GM12878 (cell line): Measurements from ENCODE around the gene DOK4.

ENCODE experiments used
- CHD4 ChIP-seq: fragments of 200-600 bp; sonication (generic); IDR thresholded peaks from 2 replicates; pipeline ENCODE4 v1.6.1; 2016; ENCODE audit warnings: mild to moderate bottlenecking
- EP300 ChIP-seq, 2 experiments: fragments of 150-350 bp in 1 of 2; IDR thresholded peaks; 2 replicates each; pipeline ENCODE4 v1.6.1; 2011 to 2012; ENCODE audit warnings: low read depth in 2 of 2, low read length in 2 of 2, borderline replicate concordance in 1 of 2, improper control_type of control experiment in 1 of 2, inconsistent platforms in 1 of 2; ENCODE audit not compliant: control insufficient read depth in 1 of 2
- HCFC1 ChIP-seq: fragments of 150-350 bp; IDR thresholded peaks from 2 replicates; pipeline ENCODE4 v1.6.1; 2014; ENCODE audit warnings: low read length
- KDM1A ChIP-seq: fragments of 200-600 bp; sonication (generic); IDR thresholded peaks from 2 replicates; pipeline ENCODE4 v1.6.1; 2016; ENCODE audit warnings: borderline replicate concordance
- NFYB ChIP-seq: IDR thresholded peaks from 2 replicates; pipeline ENCODE4 v1.6.1; 2011; ENCODE audit warnings: low read depth, mild to moderate bottlenecking, low read length, improper control_type of control experiment, moderate library complexity; ENCODE audit not compliant: insufficient read depth
- NR2C1 ChIP-seq: fragments of 450-650 bp; IDR thresholded peaks from 2 replicates; pipeline ENCODE4 v1.6.1; 2017; ENCODE audit warnings: antibody characterized with exemption, mild to moderate bottlenecking, moderate library complexity
- RB1 ChIP-seq: fragments of 450-650 bp; formaldehyde crosslinking; IDR thresholded peaks from 2 replicates; pipeline ENCODE4 v1.6.1; 2017; ENCODE audit warnings: mild to moderate bottlenecking, borderline replicate concordance
- SMARCA5 ChIP-seq: fragments of 450-650 bp; IDR thresholded peaks from 2 replicates; pipeline ENCODE4 v1.6.1; 2017; ENCODE audit warnings: mild to moderate bottlenecking
- SREBF1 ChIP-seq: IDR thresholded peaks from 2 replicates; pipeline ENCODE4 v1.6.1; 2012; ENCODE audit warnings: mild to moderate bottlenecking, low read length
- SUZ12 ChIP-seq: fragments of 200-600 bp; sonication (generic); IDR thresholded peaks from one replicate; pipeline ENCODE4 v1.6.1; 2018; ENCODE audit warnings: antibody characterized with exemption, mild to moderate bottlenecking; ENCODE audit not compliant: unreplicated experiment
- TARDBP ChIP-seq: IDR thresholded peaks from 2 replicates; pipeline ENCODE4 v1.6.1; 2016; ENCODE audit warnings: borderline replicate concordance
- YY1 ChIP-seq: IDR thresholded peaks from 2 replicates; pipeline ENCODE4 v1.6.1; 2011; ENCODE audit warnings: low read depth, mild to moderate bottlenecking, low read length
- TF ChIP-seq, protein P1 (sequence below), 3 experiments: IDR thresholded peaks in 2 of 3; conservative IDR thresholded peaks in 1 of 3; 2 replicates each; pipeline ENCODE4 v1.5.1; 2011; ENCODE audit warnings: low read depth in 3 of 3, low read length in 3 of 3, mild to moderate bottlenecking in 3 of 3, control low read depth in 2 of 3, moderate library complexity in 2 of 3, inconsistent platforms in 1 of 3, mixed read lengths in 1 of 3; ENCODE audit not compliant: control insufficient read depth in 2 of 3, insufficient read depth in 1 of 3; ENCODE audit errors: extremely low read depth in 1 of 3
- TF ChIP-seq, protein P2 (sequence below): IDR thresholded peaks from 2 replicates; pipeline ENCODE4 v1.6.1; 2012; ENCODE audit warnings: low read length, inconsistent platforms

DNA sequence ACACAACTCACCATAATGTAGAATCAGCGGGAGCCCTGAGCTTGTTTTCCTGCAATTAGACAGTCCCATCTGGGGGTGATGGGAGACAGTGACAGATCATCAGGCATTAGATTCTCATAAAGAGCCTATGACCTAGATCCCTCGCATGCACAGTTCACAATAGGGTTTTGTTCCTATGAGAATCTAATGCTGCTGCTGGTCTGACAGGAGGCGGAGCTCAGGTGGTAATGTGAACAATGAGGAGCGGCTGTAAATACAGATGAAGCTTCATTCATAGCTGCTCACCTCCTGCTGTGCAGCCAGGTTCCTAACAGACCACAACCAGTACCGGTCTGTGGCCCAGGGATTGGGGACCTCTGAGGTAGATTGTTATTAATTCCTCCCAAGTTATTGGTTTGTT, 2.9 kb upstream of the DOK4 start:
- TF ChIP-seq RB1, result no peak
- TF ChIP-seq HCFC1, result no peak
- TF ChIP-seq YY1, result no peak
- TF ChIP-seq, protein P1, sequence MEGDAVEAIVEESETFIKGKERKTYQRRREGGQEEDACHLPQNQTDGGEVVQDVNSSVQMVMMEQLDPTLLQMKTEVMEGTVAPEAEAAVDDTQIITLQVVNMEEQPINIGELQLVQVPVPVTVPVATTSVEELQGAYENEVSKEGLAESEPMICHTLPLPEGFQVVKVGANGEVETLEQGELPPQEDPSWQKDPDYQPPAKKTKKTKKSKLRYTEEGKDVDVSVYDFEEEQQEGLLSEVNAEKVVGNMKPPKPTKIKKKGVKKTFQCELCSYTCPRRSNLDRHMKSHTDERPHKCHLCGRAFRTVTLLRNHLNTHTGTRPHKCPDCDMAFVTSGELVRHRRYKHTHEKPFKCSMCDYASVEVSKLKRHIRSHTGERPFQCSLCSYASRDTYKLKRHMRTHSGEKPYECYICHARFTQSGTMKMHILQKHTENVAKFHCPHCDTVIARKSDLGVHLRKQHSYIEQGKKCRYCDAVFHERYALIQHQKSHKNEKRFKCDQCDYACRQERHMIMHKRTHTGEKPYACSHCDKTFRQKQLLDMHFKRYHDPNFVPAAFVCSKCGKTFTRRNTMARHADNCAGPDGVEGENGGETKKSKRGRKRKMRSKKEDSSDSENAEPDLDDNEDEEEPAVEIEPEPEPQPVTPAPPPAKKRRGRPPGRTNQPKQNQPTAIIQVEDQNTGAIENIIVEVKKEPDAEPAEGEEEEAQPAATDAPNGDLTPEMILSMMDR (IDR thresholded peaks at IDR 0.05 in 2 of 3, conservative IDR thresholded peaks at IDR 0.05 in 1 of 3; ENCODE audit: control insufficient read depth in 2 of 3, extremely low read depth in 1 of 3, insufficient read depth in 1 of 3, low read depth in 3 of 3, low read length in 3 of 3), result no peak
- TF ChIP-seq, protein P2, sequence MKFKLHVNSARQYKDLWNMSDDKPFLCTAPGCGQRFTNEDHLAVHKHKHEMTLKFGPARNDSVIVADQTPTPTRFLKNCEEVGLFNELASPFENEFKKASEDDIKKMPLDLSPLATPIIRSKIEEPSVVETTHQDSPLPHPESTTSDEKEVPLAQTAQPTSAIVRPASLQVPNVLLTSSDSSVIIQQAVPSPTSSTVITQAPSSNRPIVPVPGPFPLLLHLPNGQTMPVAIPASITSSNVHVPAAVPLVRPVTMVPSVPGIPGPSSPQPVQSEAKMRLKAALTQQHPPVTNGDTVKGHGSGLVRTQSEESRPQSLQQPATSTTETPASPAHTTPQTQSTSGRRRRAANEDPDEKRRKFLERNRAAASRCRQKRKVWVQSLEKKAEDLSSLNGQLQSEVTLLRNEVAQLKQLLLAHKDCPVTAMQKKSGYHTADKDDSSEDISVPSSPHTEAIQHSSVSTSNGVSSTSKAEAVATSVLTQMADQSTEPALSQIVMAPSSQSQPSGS, result no peak
- no peak for TF ChIP-seq KDM1A
- TF ChIP-seq EP300 (IDR thresholded peaks at IDR 0.05; ENCODE audit: borderline replicate concordance in 1 of 2, control insufficient read depth in 1 of 2, low read depth in 2 of 2, low read length in 2 of 2), result no peak
- TF ChIP-seq NFYB, result no peak
- no peak for TF ChIP-seq NR2C1
- no peak for TF ChIP-seq CHD4
- TF ChIP-seq SUZ12, result no peak
- no peak for TF ChIP-seq SREBF1
- TF ChIP-seq TARDBP, result no peak
- TF ChIP-seq SMARCA5, result no peak
